Motor neuron (in vitro differentiated cells): ENCODE data around the gene USP49. TPM values are rescaled to one million over a fixed set of nuclear protein-coding genes. Genes with fewer than 3 reads are reported as not detected.

ENCODE experiments used
- total RNA-seq, 8 experiments: library from RNA; unstranded; fragments of 300-600 nt; gene quantifications; 2 replicates each; pipeline versions ENCODE4 v1.2.3 to v1.2.4, GENCODE V29; 2022

USP49 gene
- total RNA-seq, 8 experiments from 2014 or later: 2.3 to 14.8 (median 9.6) TPM

Other genes with a start within 250 kb of the USP49 start
- gene TFEB, start 159.8 kb downstream of the USP49 start, total RNA-seq: 1 to 10 TPM; 1.4 to 8.5 (median 5.3) TPM
- gene PGC, start 148.0 kb downstream of the USP49 start, total RNA-seq: under 1 TPM in 3 of 8 experiments, not detected in 5; 0.14 to 0.95 (median 0.25) TPM
- gene FRS3, start 115.5 kb downstream of the USP49 start, total RNA-seq: 10 to 100 TPM in 3 of 8 experiments, 1 to 10 TPM in 4, under 1 TPM in 1; 0.51 to 11.8 (median 9.0) TPM
- gene PRICKLE4, start 114.6 kb downstream of the USP49 start, total RNA-seq: 1 to 10 TPM in 5 of 8 experiments, under 1 TPM in 1, not detected in 2; 0.81 to 3.7 (median 2.3) TPM
- gene TOMM6, start 107.7 kb downstream of the USP49 start, total RNA-seq: 100 to 1,000 TPM; 180 to 286 (median 234) TPM
- 10 to 100 TPM; 12.4 to 24.3 (median 19.9) TPM for gene MED20, start 25.8 kb upstream of the USP49 start, total RNA-seq
- 10 to 100 TPM in 7 of 8 experiments, 1 to 10 TPM in 1; 9.4 to 46.4 (median 17.8) TPM for gene BYSL, start 26.1 kb upstream of the USP49 start, total RNA-seq
- gene CCND3, start 46.4 kb upstream of the USP49 start, total RNA-seq: 10 to 100 TPM; 10.3 to 32.6 (median 19.0) TPM
- 10 to 100 TPM in 3 of 8 experiments, 1 to 10 TPM in 5; 3.7 to 22.7 (median 8.9) TPM for gene TAF8, start 155.1 kb upstream of the USP49 start, total RNA-seq
- under 1 TPM in 7 of 8 experiments, not detected in 1; under 0.01 to 1.00 (median 0.25) TPM for gene C6orf132, start 247.2 kb upstream of the USP49 start, total RNA-seq